Spleen (tissue), 11 donors: ENCODE data around the gene HOXA10. TPM values are rescaled to one million over a fixed set of nuclear protein-coding genes. Genes with fewer than 3 reads are reported as not detected.

Source experiments
- DNase-seq: peaks from one replicate; pipeline ENCODE4 v3.0.0-alpha.2; 2020
- H3K27ac ChIP-seq, 8 donors: fragments of 200-600 bp; sonication (generic) in 7 of 8; 1 replicate in 4 of 8; 2 replicates in 4 of 8; pipeline versions ENCODE4 v1.5.0 to v1.8.0; 2016 to 2021; ENCODE audit warnings: inconsistent platforms in 4 of 8, mild to moderate bottlenecking in 4 of 8, moderate library complexity in 1 of 8
- H3K27me3 ChIP-seq, 7 donors: fragments of 200-600 bp; sonication (generic) in 6 of 7; replicated peaks in 1 of 7; 1 replicate in 4 of 7; 2 replicates in 3 of 7; pipeline versions ENCODE4 v1.5.0 to v1.8.0; 2016 to 2021; ENCODE audit warnings: inconsistent platforms in 3 of 7, mild to moderate bottlenecking in 1 of 7
- H3K36me3 ChIP-seq, 6 donors: fragments of 200-600 bp; sonication (generic) in 5 of 6; 1 replicate in 4 of 6; 2 replicates in 2 of 6; pipeline versions ENCODE4 v1.5.0 to v1.8.0; 2016 to 2021; ENCODE audit warnings: inconsistent platforms in 2 of 6
- H3K4me1 ChIP-seq, 6 donors: fragments of 200-600 bp; sonication (generic) in 5 of 6; 1 replicate in 3 of 6; 2 replicates in 3 of 6; pipeline versions ENCODE4 v1.5.0 to v1.8.0; 2016 to 2021; ENCODE audit warnings: inconsistent platforms in 3 of 6
- H3K4me3 ChIP-seq, 8 donors: fragments of 200-600 bp; sonication (generic) in 7 of 8; 1 replicate in 4 of 8; 2 replicates in 4 of 8; pipeline versions ENCODE4 v1.5.0 to v1.8.0; 2016 to 2021; ENCODE audit warnings: inconsistent platforms in 4 of 8, mild to moderate bottlenecking in 4 of 8, moderate library complexity in 2 of 8
- H3K9me3 ChIP-seq, 8 donors: fragments of 200-600 bp; sonication (generic) in 7 of 8; 1 replicate in 4 of 8; 2 replicates in 4 of 8; pipeline versions ENCODE4 v1.5.0 to v1.8.0; 2016 to 2021; ENCODE audit warnings: inconsistent platforms in 4 of 8
- POLR2A ChIP-seq, 3 donors: fragments of 450-650 bp; IDR thresholded peaks; one replicate each; pipeline ENCODE4 v1.5.1; 2017; ENCODE audit warnings: antibody characterized with exemption in 3 of 3, mild to moderate bottlenecking in 1 of 3
- POLR2AphosphoS5 ChIP-seq, 3 donors: sonication (generic); formaldehyde crosslinking; IDR thresholded peaks; one replicate each; pipeline ENCODE4 v1.5.1; 2017; ENCODE audit warnings: antibody characterized with exemption in 3 of 3
- WGBS, 5 donors: extraction: QIAGEN DNeasy Blood & Tissue Kit in 3 of 5; methylation state at CpG; one replicate each; pipeline versions ENCODE4 v1.1.5 to v1.1.7; 2013 to 2018; 5-methylcytosine and 5-hydroxymethylcytosine counted together
- intact Hi-C: fragments of 100-400 bp; cut with DNase I; formaldehyde crosslinking; loops from one replicate; pipeline ENCODE4 v1.15.0; 2023; ENCODE audit warnings: low total_unique reads
- polyA plus RNA-seq, 3 donors: library from polyadenylated mRNA; stranded (reverse); fragments of 200-250 nt; gene quantifications; one replicate each; pipeline ENCODE4 v1.2.1, GENCODE V29; 2013
- total RNA-seq, 7 donors: library from RNA; depleted of rRNA in 3 of 7; stranded (reverse); fragments of >200 nt in 3 of 7; fragmentation: NEBNext Ultra II Directional in 4 of 7; extraction: Animal tissue kit (Norgen Biotek cat#: 25700) in 4 of 7; gene quantifications; one replicate each; pipeline versions ENCODE4 v1.1.0 to v1.2.1, GENCODE V29; 2016 to 2021
- TF ChIP-seq, protein P1 (sequence below), 11 experiments: fragments of 200-600 bp in 7 of 11; fragments of 450-650 bp in 4 of 11; sonication (generic) in 4 of 11; IDR thresholded peaks in 8 of 11; conservative IDR thresholded peaks in 3 of 11; 1 replicate in 7 of 11; 2 replicates in 4 of 11; pipeline versions ENCODE4 v1.4.0 to v1.8.0; 2016 to 2021; ENCODE audit warnings: antibody characterized with exemption in 11 of 11, inconsistent platforms in 4 of 11, mild to moderate bottlenecking in 1 of 11
- donor health status: healthy with polysubstance abuse.
- donor health status: DM: no; HTN: no; CAD: no; lungs with moderate emphysema.
- donor health status: DM: no; HTN: no; CAD: no.
- donor health status: Bipolar disorder and iron deficiency.
- donor health status: healthy.
- donor health status: DM: no; HTN: no; CAD: no.
- donor health status: DM: yes; HTN: yes; CAD: no.

HOXA10 gene
- total and polyA plus RNA-seq, 10 donors: 0.05 to 0.72 (median 0.20) TPM; not detected in 4

GRCh38 chr7:27156508-27156898 lies 17.6 kb downstream of the HOXA10 start, which contains the start of gene HOXA7:
Gene HOXA7, minus strand, starts transcription at chr7:27156675. Its CDS starts 130 bp downstream, at chr7:27156545.
- intact Hi-C loops: no loop called here
- Histone ChIP-seq H3K27me3 (peaks cover 24 to 100% (median 99%) of the 10 kb centered on the region in 7 donors), H3K27ac (peak within 1 kb of the TSS in 7 of 8 donors; percentile 47 to 82 (median 78)), H3K4me1 (peaks cover 14 to 92% (median 68%) of the 10 kb centered on the region in 6 donors), H3K4me3 (peak within 1 kb of the TSS in 7 of 8 donors; percentile 24 to 67 (median 37)), H3K9me3 (peaks cover 0 to 4% (median 0%) of the 10 kb centered on the region in 8 donors), H3K36me3 (no peaks in the 10 kb centered on the region)
- 1 to 3% (median 2%) methylated on average over 20 to 33 of the region's 33 CpGs for WGBS, 5 donors
- TF ChIP-seq POLR2AphosphoS5 (IDR thresholded peaks at IDR 0.05) (peak; percentile 35 to 72 (median 62)), POLR2A (IDR thresholded peaks at IDR 0.05) (no peak)
- TF ChIP-seq, protein P1, sequence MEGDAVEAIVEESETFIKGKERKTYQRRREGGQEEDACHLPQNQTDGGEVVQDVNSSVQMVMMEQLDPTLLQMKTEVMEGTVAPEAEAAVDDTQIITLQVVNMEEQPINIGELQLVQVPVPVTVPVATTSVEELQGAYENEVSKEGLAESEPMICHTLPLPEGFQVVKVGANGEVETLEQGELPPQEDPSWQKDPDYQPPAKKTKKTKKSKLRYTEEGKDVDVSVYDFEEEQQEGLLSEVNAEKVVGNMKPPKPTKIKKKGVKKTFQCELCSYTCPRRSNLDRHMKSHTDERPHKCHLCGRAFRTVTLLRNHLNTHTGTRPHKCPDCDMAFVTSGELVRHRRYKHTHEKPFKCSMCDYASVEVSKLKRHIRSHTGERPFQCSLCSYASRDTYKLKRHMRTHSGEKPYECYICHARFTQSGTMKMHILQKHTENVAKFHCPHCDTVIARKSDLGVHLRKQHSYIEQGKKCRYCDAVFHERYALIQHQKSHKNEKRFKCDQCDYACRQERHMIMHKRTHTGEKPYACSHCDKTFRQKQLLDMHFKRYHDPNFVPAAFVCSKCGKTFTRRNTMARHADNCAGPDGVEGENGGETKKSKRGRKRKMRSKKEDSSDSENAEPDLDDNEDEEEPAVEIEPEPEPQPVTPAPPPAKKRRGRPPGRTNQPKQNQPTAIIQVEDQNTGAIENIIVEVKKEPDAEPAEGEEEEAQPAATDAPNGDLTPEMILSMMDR (IDR thresholded peaks at IDR 0.05 in 8 of 11, conservative IDR thresholded peaks at IDR 0.05 in 3 of 11): no peak
- DNase-seq: peak; percentile 74

DNA sequence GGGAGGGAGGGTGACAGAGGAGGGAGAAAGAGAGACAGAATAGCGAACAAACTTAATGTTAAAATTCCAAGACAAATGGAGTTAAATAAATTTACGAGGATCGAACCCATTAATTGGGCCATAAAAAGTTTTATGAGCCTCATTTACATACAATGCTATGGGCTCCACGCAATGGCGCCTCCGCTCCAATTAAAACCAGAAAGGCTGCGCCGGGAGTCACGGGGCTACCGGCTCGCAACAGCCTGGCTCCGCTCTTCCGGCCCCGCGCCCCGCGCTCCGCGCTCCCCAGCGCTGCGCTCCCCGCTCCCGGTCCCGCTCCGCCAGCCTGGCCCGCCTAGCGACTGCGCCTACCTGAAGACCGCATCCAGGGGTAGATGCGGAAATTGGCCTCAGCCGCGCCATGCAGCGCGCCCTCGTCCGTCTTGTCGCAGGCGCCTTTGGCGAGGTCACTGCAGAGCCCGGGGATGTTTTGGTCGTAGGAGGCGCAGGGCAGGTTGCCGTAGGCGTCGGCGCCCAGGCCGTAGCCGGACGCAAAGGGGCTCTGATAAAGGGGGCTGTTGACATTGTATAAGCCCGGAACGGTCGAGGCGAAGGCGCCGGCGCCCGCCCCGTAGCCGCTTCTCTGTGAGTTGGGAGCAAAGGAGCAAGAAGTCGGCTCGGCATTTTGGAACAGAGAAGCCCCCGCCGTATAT lies 18.2 kb downstream of the HOXA10 start:
- H3K27ac ChIP-seq: peak overlapping the region in 7 of 8 donors; percentile 47 to 82 (median 78)
- DNase-seq: peak; percentile 78
- TF ChIP-seq, protein P1 (IDR thresholded peaks at IDR 0.05 in 8 of 11, conservative IDR thresholded peaks at IDR 0.05 in 3 of 11): no peak
- peak in 2 of 3 donors; percentile 62 to 67 for TF ChIP-seq POLR2AphosphoS5 (IDR thresholded peaks at IDR 0.05)
- H3K4me3 ChIP-seq: peak overlapping the region in 7 of 8 donors; percentile 24 to 67 (median 37)
- H3K9me3 ChIP-seq: peaks cover 0 to 4% (median 0%) of the 10 kb centered on the region in 8 donors
- peaks cover 16 to 92% (median 68%) of the 10 kb centered on the region in 6 donors for H3K4me1 ChIP-seq
- H3K36me3 ChIP-seq: no peaks in the 10 kb centered on the region
- peaks cover 26 to 100% (median 99%) of the 10 kb centered on the region in 7 donors for H3K27me3 ChIP-seq
- intact Hi-C loops: no loop called here
- 1 to 13% (median 3%) methylated on average over 35 to 63 of the region's 63 CpGs for whole genome bisulfite sequencing, 5 donors

GRCh38 chr7:27154901-27155815 lies 19.0 kb downstream of the HOXA10 start:
- Histone ChIP-seq H3K4me3 (peak overlapping the region in 4 of 8 donors; percentile 34 to 67 (median 42)), H3K9me3 (peaks cover 0 to 4% (median 0%) of the 10 kb centered on the region in 8 donors), H3K36me3 (no peaks in the 10 kb centered on the region), H3K4me1 (peaks cover 18 to 92% (median 68%) of the 10 kb centered on the region in 6 donors), H3K27me3 (peaks cover 26 to 100% (median 100%) of the 10 kb centered on the region in 7 donors), H3K27ac (peak overlapping the region in 7 of 8 donors; percentile 47 to 82 (median 78))
- WGBS, 5 donors: 5 to 15% (median 7%) methylated on average over 27 to 48 of the region's 48 CpGs
- intact Hi-C loops: no loop called here
- TF ChIP-seq POLR2AphosphoS5 (IDR thresholded peaks at IDR 0.05): peak in 2 of 3 donors; percentile 40 to 41
- no peak for TF ChIP-seq POLR2A (IDR thresholded peaks at IDR 0.05)
- DNase-seq: peak; percentile 74

GRCh38 chr7:27154369-27154768 lies 19.8 kb downstream of the HOXA10 start:
- no peak for DNase-seq
- Histone ChIP-seq H3K27ac (no peak overlapping the region), H3K4me3 (no peak overlapping the region), H3K36me3 (no peaks in the 10 kb centered on the region), H3K27me3 (peaks cover 26 to 100% (median 98%) of the 10 kb centered on the region in 7 donors), H3K9me3 (peaks cover 0 to 4% (median 0%) of the 10 kb centered on the region in 8 donors), H3K4me1 (peaks cover 18 to 91% (median 66%) of the 10 kb centered on the region in 6 donors)
- TF ChIP-seq POLR2AphosphoS5 (IDR thresholded peaks at IDR 0.05) (no peak), POLR2A (IDR thresholded peaks at IDR 0.05) (no peak)
- TF ChIP-seq, protein P1 (IDR thresholded peaks at IDR 0.05 in 8 of 11, conservative IDR thresholded peaks at IDR 0.05 in 3 of 11): no peak
- intact Hi-C loops: no loop called here
- WGBS, 5 donors: 61 to 75% (median 68%) methylated on average over 10 of the region's 10 CpGs
